Dermis microvascular lymphatic vessel endothelial cell (primary cell): ENCODE measurements around the gene AHSP. TPM values are rescaled to one million over a fixed set of nuclear protein-coding genes. Genes with fewer than 3 reads are reported as not detected.
"Not testable (repeated sequence)": the region's sequence is repeated elsewhere in the genome, so short reads cannot be mapped to it uniquely, and the experiment has no call there.

ENCODE experiments used
- DNase-seq, 2 donors: peaks; one replicate each; pipeline versions ENCODE4 v3.0.0 to v3.0.0-alpha.2; 2010; ENCODE audit warnings: low read depth in 2 of 2
- total RNA-seq: library from RNA; depleted of rRNA; stranded (reverse); fragments of >200 nt; gene quantifications from 2 replicates; pipeline ENCODE4 v1.2.1, GENCODE V29; 2014

Gene AHSP
- total RNA-seq, 1 donor from 2014 or later, result not detected

DNA sequence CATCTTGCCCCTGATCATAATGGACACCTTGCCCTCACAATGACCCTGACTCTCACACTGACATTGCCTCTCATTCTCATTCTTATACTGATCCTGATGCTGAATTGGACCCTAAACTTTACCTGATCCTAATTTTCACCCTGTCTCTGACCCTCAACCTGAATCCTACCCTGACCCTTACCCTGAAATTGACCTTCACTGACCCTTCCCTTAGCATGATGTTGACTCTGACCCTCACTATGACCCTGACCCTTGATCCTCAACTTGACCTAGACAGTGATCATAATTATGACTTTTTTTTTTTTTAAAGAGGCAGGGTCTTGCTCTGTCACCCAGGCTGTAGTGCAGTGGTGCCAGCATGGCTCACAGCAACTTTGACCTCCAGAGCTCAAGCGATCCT is 3.4 kb downstream of the AHSP start:
- DNase-seq, result no peak

DNA sequence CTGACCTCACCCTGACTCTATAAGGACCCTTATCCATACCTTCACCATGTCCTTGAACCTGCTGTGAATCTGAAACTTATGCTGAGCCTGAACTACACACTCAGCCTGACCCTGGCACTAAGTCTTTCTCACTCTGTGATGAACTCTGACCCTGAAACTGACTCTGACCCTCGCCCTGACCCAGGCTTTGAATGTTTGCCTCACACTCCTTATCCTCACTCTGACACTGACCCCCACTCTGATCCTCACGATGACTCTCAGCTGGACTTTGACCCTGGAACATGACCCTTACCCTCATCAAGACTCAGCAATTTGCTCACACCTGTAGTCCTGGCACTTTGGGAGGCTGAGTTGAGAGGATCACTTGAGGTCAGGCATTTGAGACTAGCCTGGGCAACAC is 4.4 kb downstream of the AHSP start:
- DNase-seq, result no peak

DNA sequence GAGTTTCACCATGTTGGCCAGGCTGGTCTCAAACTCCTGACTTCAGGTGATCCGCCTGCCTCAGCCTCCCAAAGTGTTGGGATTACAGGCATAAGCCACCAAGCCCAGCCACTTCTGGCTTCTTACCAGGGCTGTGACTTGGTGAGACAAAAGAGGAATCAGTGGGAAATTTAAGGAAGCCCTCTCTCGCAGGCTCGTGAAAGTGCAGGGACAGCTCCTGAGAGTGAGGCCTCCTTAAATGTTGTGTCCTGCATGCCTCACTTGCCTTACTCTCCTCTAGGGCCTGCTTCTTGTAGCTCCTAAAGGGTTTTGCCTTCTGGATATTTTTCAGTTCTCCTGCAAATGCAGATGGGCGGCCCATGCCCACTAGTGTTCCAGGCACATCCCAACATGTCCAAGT is 5.2 kb downstream of the AHSP start:
- DNase-seq, result no peak

DNA sequence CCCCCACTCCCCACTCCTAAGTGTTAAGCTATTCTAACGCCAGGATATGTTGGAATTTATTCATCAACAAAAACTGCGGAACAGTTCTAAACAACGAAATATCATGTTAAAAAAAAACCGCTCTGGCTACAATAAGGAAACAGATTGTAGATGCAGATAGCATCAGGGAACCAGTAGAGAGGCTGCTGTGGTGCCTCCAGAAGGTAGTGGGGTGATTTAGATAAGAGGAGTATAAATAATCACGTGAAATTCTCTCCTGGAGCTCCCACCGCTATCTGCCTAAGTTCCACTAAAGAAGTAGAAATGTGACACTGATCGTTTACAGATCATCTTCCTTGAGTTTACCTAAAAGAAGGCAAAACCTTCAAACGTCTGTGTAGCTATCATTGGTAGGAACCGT is 8.0 kb downstream of the AHSP start:
- DNase-seq, result peak in 1 of 2 donors; percentile 5

DNA sequence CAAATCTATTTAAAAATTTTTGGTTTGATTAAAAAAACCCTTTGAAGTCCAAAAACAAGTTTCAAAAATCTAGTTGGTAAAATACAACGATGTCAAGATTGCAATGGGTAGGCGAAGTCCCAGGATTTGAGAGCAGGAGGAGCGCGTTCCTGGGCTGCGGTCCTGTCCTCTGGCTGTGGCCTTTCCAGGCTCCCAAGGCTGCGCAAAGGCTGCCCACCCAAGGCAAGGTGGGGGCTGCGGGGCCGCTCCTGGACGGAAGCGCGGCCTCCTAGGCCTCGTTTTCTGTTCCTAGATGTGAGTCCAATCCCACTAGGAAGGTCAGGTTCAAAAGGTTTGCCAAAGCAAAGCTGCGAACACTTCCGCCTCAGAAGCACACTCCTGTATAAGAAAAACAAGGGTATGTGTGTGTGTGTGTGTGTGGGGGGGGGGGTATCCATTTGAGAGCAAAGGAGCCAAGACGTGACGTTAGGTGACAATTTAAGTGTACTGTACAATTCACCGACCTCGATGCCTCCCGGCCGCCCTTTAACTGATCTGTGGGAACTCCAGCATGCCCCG is 9.2 kb downstream of the AHSP start:
- DNase-seq, result no peak

DNA sequence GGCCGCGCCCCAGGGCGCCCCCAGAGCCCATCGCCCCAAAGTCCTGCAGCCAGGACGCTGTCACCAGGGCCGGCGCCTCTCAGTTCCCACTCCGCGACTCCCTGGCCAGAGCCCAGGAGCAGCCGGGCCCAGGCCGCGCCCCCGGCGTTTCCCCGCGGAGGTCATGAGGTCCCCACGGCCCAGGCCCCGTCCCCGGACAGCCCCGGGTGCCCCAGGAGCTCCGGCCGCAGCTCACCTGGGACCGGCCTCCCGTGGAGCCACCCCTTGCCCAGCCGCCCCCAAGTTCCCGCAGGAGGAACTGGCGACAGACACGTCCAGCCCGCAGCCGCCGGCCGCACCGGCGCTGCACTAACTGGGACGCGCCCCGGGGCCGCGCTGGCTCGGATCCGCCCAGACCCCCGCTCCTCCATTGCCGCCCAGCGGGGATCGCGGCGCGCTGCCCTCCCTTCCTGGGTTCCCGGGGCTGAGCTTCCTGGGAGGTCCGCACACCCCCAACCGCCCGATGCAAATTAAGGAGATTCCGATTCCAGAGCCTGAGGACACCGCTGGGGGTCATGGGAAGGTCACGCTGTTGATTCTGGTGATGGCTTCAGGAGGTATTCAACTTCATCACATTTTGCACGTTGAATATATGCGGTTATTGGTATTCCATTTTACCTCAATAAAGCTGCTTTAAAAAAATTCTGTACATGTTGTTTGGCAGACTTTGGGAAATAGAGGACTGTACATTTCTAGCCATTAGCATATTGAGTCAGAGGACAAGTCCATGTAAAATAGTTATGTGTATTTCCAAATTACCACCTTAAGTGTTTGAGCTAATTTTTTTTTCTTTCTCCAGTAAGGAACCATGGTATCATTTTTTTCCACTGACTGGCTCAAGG is 9.9 kb downstream of the AHSP start:
- DNase-seq, result no peak

DNA sequence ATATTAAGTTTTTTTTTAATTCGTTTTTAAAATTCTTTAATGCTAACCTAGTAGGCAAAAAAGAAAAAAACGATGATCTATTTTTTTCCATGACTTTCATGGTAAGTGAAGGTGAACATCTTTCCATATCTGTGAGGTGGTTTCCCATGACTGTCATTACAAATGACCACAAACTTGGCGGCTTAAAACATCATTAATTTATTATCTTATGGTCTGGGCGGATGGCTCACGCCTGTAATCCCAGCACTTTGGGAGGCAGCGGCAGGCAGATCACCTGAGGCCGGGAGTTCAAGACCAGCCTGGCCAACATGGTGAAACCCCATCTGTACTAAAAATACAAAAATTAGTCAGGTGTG is 10.5 kb downstream of the AHSP start:
- DNase-seq, result not testable (repeated sequence)

DNA sequence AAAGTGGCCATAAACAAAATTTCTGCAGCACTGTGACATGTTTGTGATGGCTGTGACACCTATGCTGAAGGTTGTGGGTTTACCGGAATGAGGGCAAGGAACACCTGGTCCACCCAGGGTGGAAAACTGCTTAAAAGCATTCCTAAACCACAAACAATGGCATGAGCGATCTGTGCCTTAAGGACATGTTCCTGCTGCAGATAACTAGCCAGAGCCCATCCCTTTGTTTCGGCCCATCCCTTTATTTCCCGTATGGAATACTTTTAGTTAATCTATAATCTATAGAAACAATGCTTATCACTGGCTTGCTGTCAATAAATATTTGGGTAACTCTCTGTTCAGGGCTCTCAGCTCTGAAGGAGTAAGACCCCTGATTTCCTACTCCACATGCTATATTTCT is 12.1 kb downstream of the AHSP start:
- DNase-seq, result not testable (repeated sequence)

DNA sequence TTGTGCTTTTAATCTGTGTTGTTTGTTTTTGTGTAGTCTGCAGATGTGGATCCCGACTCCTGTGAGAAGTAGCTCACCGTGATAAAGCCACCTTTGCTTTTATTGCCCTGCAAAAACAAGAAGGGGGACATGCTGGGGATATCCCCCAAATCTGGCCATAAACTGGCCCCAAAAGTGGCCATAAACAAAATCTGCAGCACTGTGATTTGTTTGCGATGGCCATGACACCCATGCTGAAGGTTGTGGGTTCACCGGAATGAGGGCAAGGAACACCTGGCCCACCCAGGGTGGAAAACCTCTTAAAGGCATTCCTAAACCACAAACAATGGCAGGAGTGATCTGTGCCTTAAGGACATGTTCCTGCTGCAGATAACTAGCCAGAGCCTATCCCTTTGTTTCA is 15.1 kb downstream of the AHSP start:
- DNase-seq, result no peak

DNA sequence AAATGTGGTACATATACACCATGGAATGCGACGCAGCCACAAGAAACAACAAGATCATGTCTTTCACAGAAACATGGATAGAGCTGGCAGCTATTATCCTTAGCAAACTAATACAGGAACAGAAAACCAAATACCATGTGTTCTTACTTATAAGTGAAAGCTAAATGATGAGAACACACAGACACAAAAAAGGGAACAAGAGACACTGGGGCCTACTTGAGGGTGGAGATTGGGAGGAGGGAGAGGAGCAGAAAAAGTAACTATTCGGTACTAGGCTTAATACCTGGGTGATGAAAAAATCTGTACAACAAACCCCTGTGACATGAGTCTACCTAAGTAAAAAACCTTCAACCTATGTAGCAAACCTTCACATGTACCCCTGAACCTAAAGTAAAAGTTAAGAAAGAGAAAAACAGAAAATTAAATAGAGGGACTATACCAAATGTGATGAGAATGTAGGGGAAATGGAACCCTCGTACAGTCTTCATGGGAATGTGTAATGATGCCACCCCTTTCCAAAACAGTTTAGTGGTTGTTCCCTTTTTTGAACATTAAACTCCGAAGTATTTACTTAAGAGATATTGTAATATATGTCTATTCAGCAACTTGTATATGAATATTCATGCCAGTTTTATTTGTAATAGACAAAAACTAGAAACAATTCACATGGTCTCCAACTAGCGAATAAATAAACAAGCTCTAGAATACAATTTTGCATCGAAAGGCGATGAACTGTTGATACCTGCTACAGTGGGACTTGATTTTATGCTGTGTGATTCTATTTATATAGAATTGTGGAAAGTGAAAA is 33.9 kb downstream of the AHSP start:
- no peak for DNase-seq

DNA sequence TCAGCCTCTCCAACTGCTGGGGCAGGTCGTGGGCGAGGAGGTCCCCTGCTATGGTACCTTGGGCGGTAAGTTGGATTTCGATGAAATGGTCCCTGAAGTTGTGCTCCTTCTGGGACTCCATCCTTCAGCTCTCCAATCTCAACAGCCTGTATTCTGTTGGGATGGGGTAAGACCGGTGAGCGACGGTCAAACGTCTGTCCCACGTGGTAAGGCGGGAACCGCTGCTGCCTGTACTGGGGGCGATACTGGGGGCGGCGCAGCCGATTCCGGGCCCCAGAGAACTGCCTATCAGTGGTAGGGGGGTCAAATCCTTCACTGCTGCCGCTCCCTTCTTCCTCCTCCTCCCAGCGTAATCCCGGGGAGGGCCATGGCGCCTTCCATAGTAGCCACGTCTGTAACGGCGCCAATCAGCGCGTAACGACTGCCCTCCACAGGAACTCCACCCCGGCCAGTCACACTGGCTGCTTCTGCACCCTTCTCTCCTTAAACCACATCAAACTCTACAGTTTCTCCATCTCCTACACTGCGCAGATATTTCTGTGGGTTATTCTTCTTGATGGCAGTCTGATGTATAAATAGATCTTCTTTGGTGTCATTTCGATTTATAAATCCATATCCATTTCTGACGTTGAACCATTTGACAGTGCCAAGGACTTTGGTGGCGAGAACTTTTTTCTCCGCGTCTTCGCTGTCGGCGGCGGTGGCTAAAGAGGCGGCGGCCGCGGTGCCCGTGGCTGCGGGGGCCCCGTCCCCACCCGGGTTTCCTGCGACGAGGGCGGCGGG is 41.1 kb downstream of the AHSP start:
- peak; percentile 0 to 4 for DNase-seq

DNA sequence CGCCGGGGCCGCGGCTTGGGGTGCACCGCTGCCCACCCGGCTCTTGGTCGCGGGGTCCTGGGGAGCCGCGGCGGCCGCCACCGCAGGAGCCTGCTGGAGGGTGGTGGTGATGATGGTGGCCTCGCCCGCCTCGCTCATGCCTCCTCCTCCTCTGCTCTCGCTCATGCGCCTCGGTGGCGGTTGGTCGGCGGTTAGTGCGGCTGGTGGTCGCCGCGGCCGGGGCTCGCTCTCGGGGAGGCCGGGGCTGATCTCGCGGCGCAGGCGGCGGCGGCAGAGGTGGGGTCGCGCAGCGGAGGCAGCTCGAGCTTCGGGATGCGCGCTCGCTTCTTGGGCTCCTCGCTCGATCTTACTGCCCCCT is 41.6 kb downstream of the AHSP start:
- DNase-seq, result no peak

DNA sequence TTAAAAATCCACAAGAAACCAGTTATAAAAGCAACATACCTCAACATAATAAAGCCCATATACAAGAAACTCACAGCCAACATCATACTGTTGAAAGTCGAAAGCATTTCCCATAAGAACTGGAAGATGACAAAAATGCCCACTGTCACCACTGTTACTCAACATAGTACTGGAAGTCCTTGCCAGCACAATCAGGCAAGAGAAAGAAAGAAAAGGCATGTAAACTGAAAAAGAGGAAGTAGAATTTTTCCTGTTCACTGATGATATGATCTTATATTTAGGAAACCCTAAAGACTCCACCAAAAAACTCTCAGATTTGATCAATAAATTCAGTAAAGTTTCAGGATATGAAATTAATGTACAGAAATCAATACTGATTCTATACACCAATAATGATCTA is 45.1 kb downstream of the AHSP start:
- no peak for DNase-seq

DNA sequence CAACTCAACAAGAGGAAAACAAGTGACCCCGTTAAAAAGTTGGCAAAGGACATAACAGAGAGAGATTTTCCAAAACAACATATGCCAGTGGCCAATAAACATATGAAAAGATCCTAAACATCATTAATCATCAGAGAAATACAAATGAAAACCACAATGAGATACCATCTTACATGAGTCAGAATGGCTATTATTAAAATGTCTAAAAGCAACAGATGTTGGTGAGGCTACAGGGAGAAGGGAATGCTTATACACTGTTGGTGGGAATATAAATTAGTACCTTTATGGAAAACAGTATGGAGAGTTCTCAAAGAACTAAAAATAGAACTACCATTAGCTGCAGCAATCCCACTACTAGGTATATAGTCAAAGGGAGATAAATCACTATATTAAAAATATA is 46.5 kb downstream of the AHSP start:
- DNase-seq, result not testable (repeated sequence)

DNA sequence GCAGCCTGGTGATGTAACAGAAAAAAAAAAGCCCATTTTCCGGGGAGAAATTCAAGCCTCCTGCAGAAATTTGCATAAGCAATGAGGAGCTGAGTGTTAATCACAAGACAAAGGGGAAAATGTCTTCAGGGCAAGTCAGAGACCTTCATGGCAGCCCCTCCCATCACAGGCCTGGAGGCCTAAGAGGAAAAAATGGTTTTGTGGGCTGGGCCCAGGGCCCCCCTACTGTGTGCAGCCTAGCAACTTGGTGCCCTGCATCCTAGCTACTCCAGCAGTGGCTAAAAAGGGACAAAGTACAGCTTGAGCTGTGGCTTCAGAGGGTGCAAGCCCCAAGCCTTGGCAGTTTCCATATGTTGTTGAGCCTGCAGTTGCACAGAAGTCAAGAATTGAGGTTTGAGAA is 49.7 kb downstream of the AHSP start:
- DNase-seq, result no peak

Other genes with a start within 250 kb of the AHSP start
- 0.63 and 0.64 TPM in 2 replicates for gene ITGAX, start 172.7 kb upstream of the AHSP start, total RNA-seq
- not detected in 2 replicates for gene ITGAD, start 134.6 kb upstream of the AHSP start, total RNA-seq
- gene COX6A2, start 99.5 kb upstream of the AHSP start, total RNA-seq, result not detected in 2 replicates
- under 0.01 and 0.13 TPM in 2 replicates for gene ZNF843, start 85.1 kb upstream of the AHSP start, total RNA-seq
- gene ARMC5, start 68.4 kb upstream of the AHSP start, total RNA-seq, result 12.1 and 16.3 TPM in 2 replicates
- 26.2 and 40.7 TPM in 2 replicates for gene TGFB1I1, start 55.7 kb upstream of the AHSP start, total RNA-seq
- gene SLC5A2, start 44.8 kb upstream of the AHSP start, total RNA-seq, result not detected in 2 replicates
- gene RUSF1, start 19.5 kb upstream of the AHSP start, total RNA-seq, result 18.4 and 31.0 TPM in 2 replicates